CD4-positive, alpha-beta T cell (primary cell): ENCODE measurements around the gene RCAN3. TPM values are rescaled to one million over a fixed set of nuclear protein-coding genes. Genes with fewer than 3 reads are reported as not detected.
"Not testable (repeated sequence)": the region's sequence is repeated elsewhere in the genome, so short reads cannot be mapped to it uniquely, and the experiment has no call there.

Experiments
- ATAC-seq: fragments of 200-7000 bp; cut with Tn5 transposase; one replicate; pipeline ENCODE4 v1.10.0; 2022; ENCODE audit warnings: mild to moderate bottlenecking; ENCODE audit not compliant: poor library complexity
- CTCF ChIA-PET: fragments of 350-600 bp; sonication (Branson Sonifier 250); formaldehyde crosslinking; loops from one replicate; lab custom pipeline; 2021; ENCODE audit warnings: antibody characterized with exemption, inconsistent platforms; lab: Charles Lee
- POLR2A ChIA-PET: fragments of 350-600 bp; sonication (Branson Sonifier 250); formaldehyde crosslinking; loops from one replicate; lab custom pipeline; 2021; ENCODE audit warnings: antibody characterized with exemption, inconsistent platforms; lab: Charles Lee
- DNase-seq, 14 experiments: peaks; one replicate each; pipeline ENCODE4 v3.0.0-alpha.2; 2013 to 2020; ENCODE audit warnings: mixed read lengths in 2 of 14
- H3K27ac ChIP-seq, 2 donors: one replicate each; pipeline versions ENCODE4 v1.5.1 to v1.7.0; 2013; ENCODE audit warnings: low read length in 2 of 2, low read depth in 1 of 2, mild to moderate bottlenecking in 1 of 2
- H3K27me3 ChIP-seq, 2 experiments: 1 replicate in 1 of 2; 2 replicates in 1 of 2; pipeline versions ENCODE4 v1.6.1 to v1.7.0; 2013; ENCODE audit warnings: low read length in 2 of 2, control low read depth in 1 of 2, mild to moderate bottlenecking in 1 of 2, moderate library complexity in 1 of 2; ENCODE audit not compliant: insufficient read depth in 2 of 2, control insufficient read depth in 1 of 2
- H3K36me3 ChIP-seq: one replicate; pipeline ENCODE4 v1.6.1; 2013; ENCODE audit warnings: low read length, control low read depth; ENCODE audit not compliant: insufficient read depth
- H3K4me1 ChIP-seq: one replicate; pipeline ENCODE4 v1.6.1; 2013; ENCODE audit warnings: low read length, control low read depth; ENCODE audit not compliant: insufficient read depth
- H3K4me3 ChIP-seq: one replicate; pipeline ENCODE4 v1.5.1; 2013; ENCODE audit warnings: mild to moderate bottlenecking, low read length, moderate library complexity
- H3K9me3 ChIP-seq, 2 experiments: 1 replicate in 1 of 2; 2 replicates in 1 of 2; pipeline versions ENCODE4 v1.6.1 to v1.7.0; 2013; ENCODE audit warnings: low read length in 2 of 2, mild to moderate bottlenecking in 2 of 2, control low read depth in 1 of 2, moderate library complexity in 1 of 2; ENCODE audit not compliant: control insufficient read depth in 1 of 2, insufficient read depth in 1 of 2
- H3K27ac Mint-ChIP-seq: one replicate; pipeline ENCODE4 v1.8.0; 2020; ENCODE audit warnings: mixed read lengths
- H3K27me3 Mint-ChIP-seq: one replicate; pipeline ENCODE4 v1.8.0; 2021; ENCODE audit warnings: mixed read lengths
- H3K36me3 Mint-ChIP-seq: one replicate; pipeline ENCODE4 v1.8.0; 2021; ENCODE audit warnings: low read depth, mixed read lengths
- H3K4me1 Mint-ChIP-seq: one replicate; pipeline ENCODE4 v1.8.0; 2021; ENCODE audit warnings: low read depth, mixed read lengths
- H3K4me3 Mint-ChIP-seq: one replicate; pipeline ENCODE4 v1.8.0; 2020; ENCODE audit warnings: mild to moderate bottlenecking, mixed read lengths
- H3K9me3 Mint-ChIP-seq: one replicate; pipeline ENCODE4 v1.8.0; 2020; ENCODE audit warnings: mixed read lengths
- CTCF ChIP-seq: fragments of 200-600 bp; IDR thresholded peaks from one replicate; pipeline ENCODE4 v1.8.0; 2022; ENCODE audit warnings: antibody characterized with exemption, mild to moderate bottlenecking
- intact Hi-C, 2 experiments: fragments of 100-400 bp; cut with DNase I in 1 of 2; cut with micrococcal nuclease in 1 of 2; formaldehyde crosslinking; loops; one replicate each; pipeline versions ENCODE4 v1.15.1 to v1.9.0; 2023 to 2025; cut with DNase I, micrococcal nuclease
- total RNA-seq, 174 experiments: library from RNA in 2 of 174; stranded (reverse) in 2 of 174; gene quantifications; one replicate each; pipeline ENCODE4 v1.2.3 and lab custom pipeline; 2021 to 2026

RCAN3 gene
- total RNA-seq, 2 experiments from 2014 or later = 185 to 191 TPM

GRCh38 chr1:24547195-24547594 is 44.6 kb downstream of the RCAN3 start:
- Mint-ChIP-seq H3K9me3 (no peaks in the 10 kb centered on the region), H3K27ac (no peak overlapping the region), H3K4me3 (no peak overlapping the region), H3K27me3 (no peaks in the 10 kb centered on the region), H3K4me1 (peaks cover 28% of the 10 kb centered on the region), H3K36me3 (no peaks in the 10 kb centered on the region)
- Histone ChIP-seq H3K36me3 (no peaks in the 10 kb centered on the region), H3K27me3 (no peaks in the 10 kb centered on the region), H3K4me1 (peaks cover 5% of the 10 kb centered on the region), H3K27ac (no peak overlapping the region), H3K4me3 (no peak overlapping the region), H3K9me3 (no peaks in the 10 kb centered on the region)
- ATAC-seq (no peak), DNase-seq (no peak)
- POLR2A ChIA-PET = interaction anchor here (1.2 kb wide), 1 partner anchor 12 kb away, joined by 5 read pairs; no protein-coding TSS in a partner anchor
- CTCF ChIA-PET = interaction anchor here (1.2 kb wide), 1 partner anchor 132 kb away, joined by 3 read pairs; the partner anchor contains the start of gene NIPAL3
- intact Hi-C loops = no loop called here
- no peak for TF ChIP-seq CTCF

- Mint-ChIP-seq H3K4me3 (no peak overlapping the region), H3K4me1 (peaks cover 22% of the 10 kb centered on the region), H3K36me3 (no peaks in the 10 kb centered on the region), H3K27ac (no peak overlapping the region), H3K9me3 (no peaks in the 10 kb centered on the region), H3K27me3 (no peaks in the 10 kb centered on the region)
- DNase-seq (no peak), ATAC-seq (no peak)
- intact Hi-C loops = no loop called here
- H3K27ac ChIP-seq = no peak overlapping the region
- TF ChIP-seq CTCF = no peak
- ChIA-PET CTCF (interaction anchor here (0.7 to 1.2 kb wide), 2 partner anchors 89 to 133 kb away, joined by 3 read pairs; partner anchors contain the start of gene NIPAL3), POLR2A (interaction anchor here (1.2 kb wide), 1 partner anchor 13 kb away, joined by 5 read pairs; no protein-coding TSS in a partner anchor)
- no peaks in the 10 kb centered on the region for H3K36me3 ChIP-seq
- H3K9me3 ChIP-seq = no peaks in the 10 kb centered on the region
- peaks cover 4% of the 10 kb centered on the region for H3K4me1 ChIP-seq
- H3K27me3 ChIP-seq = no peaks in the 10 kb centered on the region
- H3K4me3 ChIP-seq = no peak overlapping the region
Measured at GRCh38 chr1:24548070-24548469, 45.4 kb downstream of the RCAN3 start.

- ATAC-seq, H3K27me3 Mint-ChIP-seq, H3K27ac ChIP-seq, H3K4me3 ChIP-seq, intact Hi-C loops, H3K4me1 ChIP-seq, H3K9me3 Mint-ChIP-seq, H3K27ac Mint-ChIP-seq, H3K36me3 ChIP-seq, H3K4me3 Mint-ChIP-seq, CTCF ChIA-PET, H3K27me3 ChIP-seq, H3K9me3 ChIP-seq, H3K36me3 Mint-ChIP-seq, POLR2A ChIA-PET: not testable (repeated sequence)
- peak in 1 of 14 experiments; percentile 2 for DNase-seq
- peaks cover 20% of the 10 kb centered on the region for H3K4me1 Mint-ChIP-seq
Measured at GRCh38 chr1:24549210-24549609, 46.6 kb downstream of the RCAN3 start.
